Esophagus muscularis mucosa (tissue), 3 donors: Measurements from ENCODE around the gene NONO.
"Not testable (repeated sequence)": the region's sequence is repeated elsewhere in the genome, so short reads cannot be mapped to it uniquely, and the experiment has no call there.

Experiments used
- POLR2A ChIP-seq: fragments of 450-650 bp; IDR thresholded peaks from one replicate; pipeline ENCODE4 v1.6.1; 2017; ENCODE audit warnings: antibody characterized with exemption, moderate library complexity, mild to moderate bottlenecking, low read depth
- POLR2AphosphoS5 ChIP-seq, 2 donors: sonication (generic); formaldehyde crosslinking; IDR thresholded peaks; one replicate each; pipeline ENCODE4 v1.6.1; 2017; ENCODE audit warnings: antibody characterized with exemption in 2 of 2
- TF ChIP-seq, protein P1 (sequence below), 3 experiments: fragments of 200-600 bp in 2 of 3; fragments of 450-650 bp in 1 of 3; sonication (generic) in 2 of 3; IDR thresholded peaks; one replicate each; pipeline ENCODE4 v1.5.1; 2017 to 2019; ENCODE audit warnings: antibody characterized with exemption in 3 of 3, mild to moderate bottlenecking in 2 of 3, moderate library complexity in 1 of 3

DNA sequence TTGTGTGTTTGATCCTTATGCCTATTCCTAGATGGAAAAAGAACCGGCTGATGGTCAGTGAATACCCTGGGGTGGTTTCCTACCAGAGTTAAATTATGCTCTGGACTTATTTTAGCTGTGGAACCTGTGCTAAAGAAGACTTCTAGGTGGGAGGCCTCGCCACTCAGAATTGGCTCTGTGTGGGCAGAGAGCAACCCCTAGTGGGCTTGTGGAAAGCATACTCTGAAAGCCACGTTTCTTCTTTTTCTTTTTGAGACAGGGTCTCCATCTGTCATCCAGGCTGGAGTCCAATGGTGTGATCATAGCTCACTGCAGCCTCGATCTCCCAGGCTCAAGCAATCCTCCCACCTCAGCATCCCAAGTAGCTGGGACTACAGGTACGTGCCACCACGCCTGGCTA is 66.4 kb downstream of the NONO start:
- TF ChIP-seq POLR2A; POLR2AphosphoS5 (IDR thresholded peaks at IDR 0.05): not testable (repeated sequence)
- TF ChIP-seq, protein P1, sequence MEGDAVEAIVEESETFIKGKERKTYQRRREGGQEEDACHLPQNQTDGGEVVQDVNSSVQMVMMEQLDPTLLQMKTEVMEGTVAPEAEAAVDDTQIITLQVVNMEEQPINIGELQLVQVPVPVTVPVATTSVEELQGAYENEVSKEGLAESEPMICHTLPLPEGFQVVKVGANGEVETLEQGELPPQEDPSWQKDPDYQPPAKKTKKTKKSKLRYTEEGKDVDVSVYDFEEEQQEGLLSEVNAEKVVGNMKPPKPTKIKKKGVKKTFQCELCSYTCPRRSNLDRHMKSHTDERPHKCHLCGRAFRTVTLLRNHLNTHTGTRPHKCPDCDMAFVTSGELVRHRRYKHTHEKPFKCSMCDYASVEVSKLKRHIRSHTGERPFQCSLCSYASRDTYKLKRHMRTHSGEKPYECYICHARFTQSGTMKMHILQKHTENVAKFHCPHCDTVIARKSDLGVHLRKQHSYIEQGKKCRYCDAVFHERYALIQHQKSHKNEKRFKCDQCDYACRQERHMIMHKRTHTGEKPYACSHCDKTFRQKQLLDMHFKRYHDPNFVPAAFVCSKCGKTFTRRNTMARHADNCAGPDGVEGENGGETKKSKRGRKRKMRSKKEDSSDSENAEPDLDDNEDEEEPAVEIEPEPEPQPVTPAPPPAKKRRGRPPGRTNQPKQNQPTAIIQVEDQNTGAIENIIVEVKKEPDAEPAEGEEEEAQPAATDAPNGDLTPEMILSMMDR (IDR thresholded peaks at IDR 0.05), result peak in 1 of 3 experiments; percentile 5
